Measurements from ENCODE around the gene FAM133A.

DNA sequence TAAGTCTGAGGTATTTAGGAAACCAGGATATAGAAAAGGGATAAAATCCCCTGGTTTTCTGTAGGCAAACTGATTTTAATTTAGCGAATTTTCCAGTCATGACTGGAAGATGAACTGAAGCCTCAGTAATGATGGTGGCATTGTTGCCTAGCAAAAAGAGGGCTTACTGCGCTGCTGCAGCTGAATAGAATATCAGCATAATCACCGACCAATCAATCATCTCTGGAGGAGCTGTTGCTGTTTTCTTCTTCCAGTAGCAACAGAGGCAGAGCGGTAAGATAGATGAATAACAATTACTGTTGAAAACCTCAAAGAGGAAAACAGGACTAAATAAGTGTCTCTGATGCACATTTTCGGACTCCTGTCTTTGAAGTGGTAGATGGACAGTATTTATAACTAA lies 86.2 kb downstream of the FAM133A start:
- no peak for TF ChIP-seq GATA2 (IDR thresholded peaks at IDR 0.05; ENCODE audit: low read depth, low read length)
- no peak for TF ChIP-seq GATA3 (IDR thresholded peaks at IDR 0.05; ENCODE audit: low read depth, low read length)
